ENCODE data around the gene TAF1D. TPM values are rescaled to one million over a fixed set of nuclear protein-coding genes. Genes with fewer than 3 reads are reported as not detected.
"Not testable (repeated sequence)": the region's sequence is repeated elsewhere in the genome, so short reads cannot be mapped to it uniquely, and the experiment has no call there.

Gene TAF1D
- total RNA-seq, 1 donor from 2014 or later = 145 TPM

GRCh38 chr11:93751001-93751400, 9.7 kb upstream of the TAF1D start:
- Histone ChIP-seq H3K4me3 (ENCODE audit: insufficient read depth, low read depth, low read length) (no peak overlapping the region), H3K27ac (ENCODE audit: low read depth, low read length) (no peak overlapping the region), H3K9me3 (ENCODE audit: insufficient read depth, low read depth, low read length) (no peaks in the 10 kb centered on the region), H3K9ac (ENCODE audit: low read length) (no peak overlapping the region), H4K20me1 (ENCODE audit: insufficient read depth, low read length) (no peaks in the 10 kb centered on the region), H3K27me3 (ENCODE audit: insufficient read depth, low read length) (no peaks in the 10 kb centered on the region), H3K79me2 (ENCODE audit: insufficient read depth, low read length) (no peaks in the 10 kb centered on the region), H3K4me2 (ENCODE audit: low read length) (no peak overlapping the region), H3K4me1 (ENCODE audit: insufficient read depth, low read length) (no peaks in the 10 kb centered on the region), H2AFZ (ENCODE audit: low read depth, low read length) (no peak overlapping the region), H3K36me3 (ENCODE audit: insufficient read depth, low read length) (no peaks in the 10 kb centered on the region)
- Mint-ChIP-seq H3K27ac (ENCODE audit: unreplicated experiment) (no peak overlapping the region), H3K4me3 (ENCODE audit: unreplicated experiment) (no peak overlapping the region), H3K27me3 (ENCODE audit: low read depth, unreplicated experiment) (no peaks in the 10 kb centered on the region), H3K4me1 (ENCODE audit: low read depth, unreplicated experiment) (peaks cover 2% of the 10 kb centered on the region), H3K36me3 (ENCODE audit: low read depth, unreplicated experiment) (no peaks in the 10 kb centered on the region), H3K9me3 (ENCODE audit: unreplicated experiment) (no peaks in the 10 kb centered on the region)
- TF ChIP-seq, protein P1, sequence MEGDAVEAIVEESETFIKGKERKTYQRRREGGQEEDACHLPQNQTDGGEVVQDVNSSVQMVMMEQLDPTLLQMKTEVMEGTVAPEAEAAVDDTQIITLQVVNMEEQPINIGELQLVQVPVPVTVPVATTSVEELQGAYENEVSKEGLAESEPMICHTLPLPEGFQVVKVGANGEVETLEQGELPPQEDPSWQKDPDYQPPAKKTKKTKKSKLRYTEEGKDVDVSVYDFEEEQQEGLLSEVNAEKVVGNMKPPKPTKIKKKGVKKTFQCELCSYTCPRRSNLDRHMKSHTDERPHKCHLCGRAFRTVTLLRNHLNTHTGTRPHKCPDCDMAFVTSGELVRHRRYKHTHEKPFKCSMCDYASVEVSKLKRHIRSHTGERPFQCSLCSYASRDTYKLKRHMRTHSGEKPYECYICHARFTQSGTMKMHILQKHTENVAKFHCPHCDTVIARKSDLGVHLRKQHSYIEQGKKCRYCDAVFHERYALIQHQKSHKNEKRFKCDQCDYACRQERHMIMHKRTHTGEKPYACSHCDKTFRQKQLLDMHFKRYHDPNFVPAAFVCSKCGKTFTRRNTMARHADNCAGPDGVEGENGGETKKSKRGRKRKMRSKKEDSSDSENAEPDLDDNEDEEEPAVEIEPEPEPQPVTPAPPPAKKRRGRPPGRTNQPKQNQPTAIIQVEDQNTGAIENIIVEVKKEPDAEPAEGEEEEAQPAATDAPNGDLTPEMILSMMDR (IDR thresholded peaks at IDR 0.05; ENCODE audit: insufficient read depth, low read depth, low read length) = no peak
- TF ChIP-seq EZH2 (IDR thresholded peaks at IDR 0.05; ENCODE audit: insufficient read depth, low read length) = no peak
- no peak for DNase-seq (ENCODE audit: low read depth)
- no peak for FAIRE-seq

DNA sequence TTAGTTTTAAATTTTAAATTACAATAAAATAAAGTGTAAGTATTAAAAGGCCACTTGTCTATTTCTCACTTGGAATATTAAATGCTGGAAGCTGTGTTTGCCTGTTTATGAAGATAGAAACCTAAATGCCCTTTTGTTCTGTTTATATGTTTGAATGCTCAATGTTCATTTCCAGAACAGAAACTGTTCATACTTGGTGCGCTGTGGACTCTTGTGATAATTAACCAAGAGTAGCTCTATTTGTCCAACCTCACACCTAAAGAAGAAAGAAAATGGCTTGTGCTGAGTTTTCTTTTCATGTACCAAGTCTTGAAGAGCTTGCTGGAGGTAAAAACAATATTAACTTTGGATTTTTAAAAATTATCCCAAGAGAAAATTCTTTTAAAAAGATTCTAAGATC, 5.8 kb upstream of the TAF1D start:
- H3K4me3 ChIP-seq (ENCODE audit: insufficient read depth, low read depth, low read length) = no peak overlapping the region
- H3K4me3 Mint-ChIP-seq (ENCODE audit: unreplicated experiment) = no peak overlapping the region

DNA sequence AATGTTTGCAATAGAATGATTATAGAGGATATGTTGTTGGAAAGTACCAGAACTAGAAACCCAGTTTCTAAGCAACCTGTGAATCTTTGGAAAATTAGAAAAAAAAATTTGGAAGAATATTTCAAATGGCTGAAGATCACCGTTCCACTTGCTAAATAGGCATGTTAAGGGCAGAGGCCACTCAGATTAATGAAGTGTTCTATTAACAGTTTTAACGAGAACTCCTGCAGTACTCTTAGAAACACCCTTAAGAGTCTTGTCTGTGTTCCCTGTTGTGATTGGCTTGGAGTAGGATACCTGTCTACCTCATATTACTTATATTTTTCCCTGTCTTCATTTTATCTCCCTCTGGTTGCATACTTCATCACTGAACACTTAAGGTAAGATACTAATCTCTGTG, 4.8 kb upstream of the TAF1D start:
- Histone ChIP-seq H2AFZ (ENCODE audit: low read depth, low read length) (no peak overlapping the region), H3K27ac (ENCODE audit: low read depth, low read length) (no peak overlapping the region), H3K4me1 (ENCODE audit: insufficient read depth, low read length) (no peaks in the 10 kb centered on the region), H3K27me3 (ENCODE audit: insufficient read depth, low read length) (no peaks in the 10 kb centered on the region), H3K36me3 (ENCODE audit: insufficient read depth, low read length) (no peaks in the 10 kb centered on the region), H3K9ac (ENCODE audit: low read length) (no peak overlapping the region), H3K9me3 (ENCODE audit: insufficient read depth, low read depth, low read length) (no peaks in the 10 kb centered on the region), H3K79me2 (ENCODE audit: insufficient read depth, low read length) (peaks cover 15% of the 10 kb centered on the region), H3K4me2 (ENCODE audit: low read length) (no peak overlapping the region), H4K20me1 (ENCODE audit: insufficient read depth, low read length) (no peaks in the 10 kb centered on the region), H3K4me3 (ENCODE audit: insufficient read depth, low read depth, low read length) (no peak overlapping the region)
- TF ChIP-seq EZH2 (IDR thresholded peaks at IDR 0.05; ENCODE audit: insufficient read depth, low read length) = no peak
- TF ChIP-seq, protein P1 (IDR thresholded peaks at IDR 0.05; ENCODE audit: insufficient read depth, low read depth, low read length) = no peak
- Mint-ChIP-seq H3K9me3 (ENCODE audit: unreplicated experiment) (no peaks in the 10 kb centered on the region), H3K36me3 (ENCODE audit: low read depth, unreplicated experiment) (no peaks in the 10 kb centered on the region), H3K27me3 (ENCODE audit: low read depth, unreplicated experiment) (no peaks in the 10 kb centered on the region), H3K27ac (ENCODE audit: unreplicated experiment) (no peak overlapping the region), H3K4me1 (ENCODE audit: low read depth, unreplicated experiment) (peaks cover 7% of the 10 kb centered on the region), H3K4me3 (ENCODE audit: unreplicated experiment) (no peak overlapping the region)
- DNase-seq (ENCODE audit: low read depth) (no peak), FAIRE-seq (no peak)

More for the DNA sequence above, 5.8 kb upstream of the TAF1D start:
- Mint-ChIP-seq H3K27me3 (ENCODE audit: low read depth, unreplicated experiment) (no peaks in the 10 kb centered on the region), H3K36me3 (ENCODE audit: low read depth, unreplicated experiment) (no peaks in the 10 kb centered on the region), H3K9me3 (ENCODE audit: unreplicated experiment) (no peaks in the 10 kb centered on the region), H3K27ac (ENCODE audit: unreplicated experiment) (no peak overlapping the region), H3K4me1 (ENCODE audit: low read depth, unreplicated experiment) (peaks cover 7% of the 10 kb centered on the region)
- DNase-seq (ENCODE audit: low read depth) (no peak), FAIRE-seq (no peak)
- H4K20me1 ChIP-seq (ENCODE audit: insufficient read depth, low read length) = no peaks in the 10 kb centered on the region
- no peak overlapping the region for H3K4me2 ChIP-seq (ENCODE audit: low read length)
- no peak overlapping the region for H3K27ac ChIP-seq (ENCODE audit: low read depth, low read length)
- no peaks in the 10 kb centered on the region for H3K36me3 ChIP-seq (ENCODE audit: insufficient read depth, low read length)
- no peaks in the 10 kb centered on the region for H3K4me1 ChIP-seq (ENCODE audit: insufficient read depth, low read length)
- no peak overlapping the region for H3K9ac ChIP-seq (ENCODE audit: low read length)
- H2AFZ ChIP-seq (ENCODE audit: low read depth, low read length) = no peak overlapping the region
- H3K79me2 ChIP-seq (ENCODE audit: insufficient read depth, low read length) = peaks cover 6% of the 10 kb centered on the region
- no peaks in the 10 kb centered on the region for H3K27me3 ChIP-seq (ENCODE audit: insufficient read depth, low read length)
- no peaks in the 10 kb centered on the region for H3K9me3 ChIP-seq (ENCODE audit: insufficient read depth, low read depth, low read length)
- no peak for TF ChIP-seq EZH2 (IDR thresholded peaks at IDR 0.05; ENCODE audit: insufficient read depth, low read length)
- TF ChIP-seq, protein P1 (IDR thresholded peaks at IDR 0.05; ENCODE audit: insufficient read depth, low read depth, low read length) = no peak

- not testable (repeated sequence) for H3K36me3 Mint-ChIP-seq (ENCODE audit: low read depth, unreplicated experiment); H3K27me3 Mint-ChIP-seq (ENCODE audit: low read depth, unreplicated experiment); H3K36me3 ChIP-seq (ENCODE audit: insufficient read depth, low read length); FAIRE-seq; H3K4me1 Mint-ChIP-seq (ENCODE audit: low read depth, unreplicated experiment); H3K27me3 ChIP-seq (ENCODE audit: insufficient read depth, low read length); H3K4me3 ChIP-seq (ENCODE audit: insufficient read depth, low read depth, low read length); H4K20me1 ChIP-seq (ENCODE audit: insufficient read depth, low read length); H3K9me3 ChIP-seq (ENCODE audit: insufficient read depth, low read depth, low read length); H3K4me1 ChIP-seq (ENCODE audit: insufficient read depth, low read length); H2AFZ ChIP-seq (ENCODE audit: low read depth, low read length); H3K27ac ChIP-seq (ENCODE audit: low read depth, low read length); H3K9me3 Mint-ChIP-seq (ENCODE audit: unreplicated experiment)
- peaks cover 24% of the 10 kb centered on the region for H3K79me2 ChIP-seq (ENCODE audit: insufficient read depth, low read length)
- peak overlapping the region; percentile 28 for H3K9ac ChIP-seq (ENCODE audit: low read length)
- H3K4me2 ChIP-seq (ENCODE audit: low read length) = peak overlapping the region; percentile 51
- Mint-ChIP-seq H3K4me3 (ENCODE audit: unreplicated experiment) (peak overlapping the region; percentile 36), H3K27ac (ENCODE audit: unreplicated experiment) (peak overlapping the region; percentile 29)
- DNase-seq (ENCODE audit: low read depth) = peak; percentile 35
Observed at GRCh38 chr11:93745005-93745755, 3.9 kb upstream of the TAF1D start.
